Bronchial epithelial cell (primary cell): ENCODE results near the gene TAF1A. TPM values are rescaled to one million over a fixed set of nuclear protein-coding genes. Genes with fewer than 3 reads are reported as not detected.

Source experiments
- DNase-seq: peaks from one replicate; pipeline ENCODE4 v3.0.0-alpha.2; 2010; ENCODE audit warnings: low read depth
- FAIRE-seq: peaks from 2 replicates; lab custom pipeline; 2011; peaks lifted over from hg19 to GRCh38; lab: Jason Lieb, UNC
- H3K27me3 ChIP-seq: 2 replicates; pipeline ENCODE4 v1.5.1; 2011; ENCODE audit warnings: low read length; ENCODE audit not compliant: control insufficient read depth, insufficient read depth
- H3K36me3 ChIP-seq: 2 replicates; pipeline ENCODE4 v1.5.1; 2011; ENCODE audit warnings: low read length; ENCODE audit not compliant: control insufficient read depth, insufficient read depth
- H3K4me3 ChIP-seq: 2 replicates; pipeline ENCODE4 v1.5.1; 2011; ENCODE audit warnings: mild to moderate bottlenecking, low read depth, low read length, control low read depth
- CTCF ChIP-seq: IDR thresholded peaks from 2 replicates; pipeline ENCODE4 v1.5.1; 2011; ENCODE audit warnings: mild to moderate bottlenecking, moderate library complexity, low read length, control low read depth, inconsistent platforms; ENCODE audit not compliant: insufficient read depth, severe bottlenecking
- total RNA-seq: library from RNA; depleted of rRNA; stranded (reverse); fragments of >200 nt; gene quantifications from 2 replicates; pipeline ENCODE4 v1.2.1, GENCODE V29; 2014

The TAF1A gene
- total RNA-seq, 1 donor from 2014 or later, result 14.5 TPM

- DNase-seq, result no peak
- H3K36me3 ChIP-seq, result peaks cover 2% of the 10 kb centered on the region
- H3K27me3 ChIP-seq, result no peaks in the 10 kb centered on the region
- FAIRE-seq, result no peak
- no peak overlapping the region for H3K4me3 ChIP-seq
- no peak for TF ChIP-seq CTCF
Measured at GRCh38 chr1:222554177-222554576, 35.6 kb downstream of the TAF1A start.

GRCh38 chr1:222552882-222553281, 36.9 kb downstream of the TAF1A start:
- FAIRE-seq (no peak), DNase-seq (no peak)
- Histone ChIP-seq H3K4me3 (no peak overlapping the region), H3K27me3 (no peaks in the 10 kb centered on the region), H3K36me3 (peaks cover 2% of the 10 kb centered on the region)
- no peak for TF ChIP-seq CTCF

DNA sequence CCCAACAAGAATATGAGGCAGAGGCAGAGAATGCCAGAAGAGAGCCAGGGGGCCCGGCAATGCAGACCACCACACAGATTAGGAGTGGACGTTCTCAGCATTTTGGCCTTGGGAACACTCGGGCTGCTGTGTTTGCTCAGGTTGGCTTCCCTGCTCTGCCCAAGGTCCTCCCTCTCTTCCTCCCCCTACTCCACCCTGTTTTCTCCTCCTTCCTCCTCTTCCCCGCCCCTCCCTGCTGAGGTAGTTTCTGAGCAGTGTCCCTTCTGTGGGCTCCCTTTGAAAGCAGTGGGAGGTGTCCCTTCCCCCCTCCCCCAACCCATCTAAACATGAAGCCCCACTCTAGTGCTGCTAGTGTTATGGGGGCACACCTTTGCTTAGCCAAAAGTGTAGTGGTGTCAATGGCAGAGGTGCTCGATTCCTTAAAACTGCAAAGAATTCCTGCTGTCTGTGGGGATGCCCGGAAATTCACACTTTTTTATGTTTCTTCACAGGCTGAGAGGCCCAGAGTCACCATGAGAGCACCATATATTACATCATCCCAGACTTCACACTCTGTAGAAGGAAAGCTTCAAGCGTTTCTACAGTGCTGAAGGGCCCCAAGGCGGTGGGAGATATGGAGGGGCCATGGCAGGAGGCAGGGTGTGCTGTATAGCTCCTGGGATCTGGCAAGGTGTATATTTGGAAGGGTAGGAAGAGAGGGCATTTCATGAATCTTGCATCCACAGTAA, 41.6 kb downstream of the TAF1A start, which contains the start of gene HHIPL2:
Gene HHIPL2 (minus strand): TSS at position 161 of the 728 bp plus-strand sequence. CDS start 60 bp downstream, at position 101.
- no peak for TF ChIP-seq CTCF
- DNase-seq (no peak), FAIRE-seq (no peak)
- Histone ChIP-seq H3K4me3 (no peak within 1 kb of the TSS), H3K27me3 (peaks cover 3% of the 10 kb centered on the region), H3K36me3 (no peaks in the 10 kb centered on the region)

DNA sequence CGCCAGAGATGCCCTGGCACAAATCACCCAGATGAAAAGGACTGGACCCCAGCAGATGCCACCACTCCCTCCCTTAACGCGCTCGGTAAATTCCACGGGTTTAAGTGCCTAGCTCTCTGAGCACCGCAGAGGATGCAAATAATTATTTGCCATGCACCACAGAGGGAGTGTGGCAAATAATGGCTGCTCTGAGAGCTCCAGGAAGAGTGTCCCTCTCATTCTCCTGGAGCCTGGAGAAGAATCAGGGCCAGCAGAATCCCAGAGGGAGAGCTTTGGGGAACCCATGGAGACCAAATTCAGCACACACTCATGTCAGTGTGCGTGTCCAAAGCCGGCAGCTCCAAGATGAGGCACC, 42.5 kb downstream of the TAF1A start:
- TF ChIP-seq CTCF, result no peak
- DNase-seq (no peak), FAIRE-seq (no peak)
- Histone ChIP-seq H3K27me3 (peaks cover 3% of the 10 kb centered on the region), H3K36me3 (no peaks in the 10 kb centered on the region), H3K4me3 (no peak overlapping the region)

DNA sequence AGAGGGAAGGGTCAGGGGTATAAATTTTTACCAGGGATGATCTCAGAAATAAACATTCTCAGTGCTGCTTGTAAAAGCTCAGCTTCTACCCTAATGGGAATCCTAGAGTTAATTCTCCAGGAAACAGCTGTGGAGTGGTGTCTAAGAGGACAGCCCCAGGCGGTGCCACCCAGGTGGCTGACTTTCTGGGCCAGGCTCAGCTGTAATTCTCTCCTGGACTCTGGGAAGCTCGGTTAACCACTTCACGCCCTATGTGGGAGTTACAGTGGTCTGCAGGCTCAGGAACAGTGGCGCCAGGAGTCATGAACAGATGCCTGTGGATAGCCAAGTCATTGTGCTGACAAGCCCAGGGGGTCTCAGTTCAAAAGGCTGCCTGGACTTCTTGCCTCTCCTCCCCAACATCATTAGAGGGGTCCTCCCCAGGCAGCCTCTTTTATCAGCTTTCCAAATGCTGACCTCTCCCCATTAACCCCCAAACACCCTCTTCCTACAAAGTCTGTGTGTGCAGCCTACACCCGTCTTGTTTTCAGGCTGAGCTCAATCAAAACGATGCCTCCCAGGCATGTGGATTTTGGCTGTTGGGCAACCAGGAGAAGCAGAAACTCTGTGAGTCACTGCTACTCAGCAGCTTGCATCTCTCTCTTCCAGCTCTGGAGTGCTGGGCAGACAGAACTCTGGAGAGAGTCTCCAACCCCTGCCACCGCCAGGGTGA, 43.0 kb downstream of the TAF1A start:
- DNase-seq (peak; percentile 85), FAIRE-seq (no peak)
- Histone ChIP-seq H3K4me3 (no peak overlapping the region), H3K36me3 (no peaks in the 10 kb centered on the region), H3K27me3 (peaks cover 3% of the 10 kb centered on the region)
- TF ChIP-seq CTCF, result no peak
